GM21529 (cell line): ENCODE results near the gene RPL6.

Source experiments
- ATAC-seq: cut with Tn5 transposase; IDR thresholded peaks from one replicate; pipeline ENCODE4 v1.9.1; 2021; ENCODE audit not compliant: unreplicated experiment

The RPL6 gene

DNA sequence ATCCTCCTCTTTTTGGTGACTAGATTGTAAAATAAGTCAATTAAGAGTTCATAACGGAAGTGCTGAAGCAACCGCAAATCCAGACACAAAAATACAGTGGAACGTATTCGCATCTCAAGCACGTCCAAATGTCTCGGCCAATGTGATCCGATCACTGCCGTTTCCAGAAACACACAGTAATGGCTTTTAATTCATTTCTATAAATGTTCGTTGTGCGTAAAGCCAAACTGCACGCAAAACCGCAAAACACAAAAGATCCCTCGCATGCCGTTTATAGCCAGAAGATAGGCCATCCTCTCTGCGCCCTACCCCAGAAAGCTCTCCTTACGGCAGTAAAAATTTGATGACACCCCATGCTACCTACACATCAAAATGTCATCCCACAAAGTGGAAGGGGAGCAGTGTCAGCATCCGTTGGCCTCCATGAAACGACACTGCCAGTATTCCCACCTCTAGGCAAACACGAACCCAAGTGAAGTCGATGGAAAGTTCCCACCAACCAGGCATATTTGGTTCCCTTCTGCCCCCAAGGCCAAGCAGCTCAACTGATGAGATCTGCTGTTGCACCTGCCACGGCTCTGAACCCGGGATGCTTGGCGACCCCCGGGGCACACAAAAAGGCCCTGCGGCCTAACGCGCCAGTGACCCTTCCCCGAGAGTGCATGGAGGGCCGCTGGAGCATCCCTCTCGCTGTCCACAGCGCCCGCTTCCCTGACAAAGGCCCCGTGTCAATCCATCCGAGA, 28.6 kb downstream of the RPL6 start:
- ATAC-seq: no peak

DNA sequence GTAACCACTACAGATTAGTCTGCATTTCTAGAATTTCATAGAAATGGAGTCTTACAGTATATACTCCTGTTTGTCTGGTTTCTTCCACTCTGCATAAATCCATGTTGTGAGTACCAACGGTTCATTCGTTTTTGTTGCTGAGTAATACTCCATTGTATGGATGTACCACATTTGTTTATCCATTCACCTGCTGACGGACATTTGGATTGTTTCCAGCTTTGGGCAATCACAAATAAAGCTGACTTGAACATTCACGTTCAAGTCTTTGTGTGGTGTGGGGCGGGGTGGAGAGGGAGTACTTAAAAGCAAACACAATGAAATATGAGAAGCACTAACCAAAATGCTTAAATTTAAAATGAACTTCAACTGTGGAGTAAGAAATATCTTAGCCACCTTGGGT, 34.3 kb downstream of the RPL6 start:
- ATAC-seq: no peak

DNA sequence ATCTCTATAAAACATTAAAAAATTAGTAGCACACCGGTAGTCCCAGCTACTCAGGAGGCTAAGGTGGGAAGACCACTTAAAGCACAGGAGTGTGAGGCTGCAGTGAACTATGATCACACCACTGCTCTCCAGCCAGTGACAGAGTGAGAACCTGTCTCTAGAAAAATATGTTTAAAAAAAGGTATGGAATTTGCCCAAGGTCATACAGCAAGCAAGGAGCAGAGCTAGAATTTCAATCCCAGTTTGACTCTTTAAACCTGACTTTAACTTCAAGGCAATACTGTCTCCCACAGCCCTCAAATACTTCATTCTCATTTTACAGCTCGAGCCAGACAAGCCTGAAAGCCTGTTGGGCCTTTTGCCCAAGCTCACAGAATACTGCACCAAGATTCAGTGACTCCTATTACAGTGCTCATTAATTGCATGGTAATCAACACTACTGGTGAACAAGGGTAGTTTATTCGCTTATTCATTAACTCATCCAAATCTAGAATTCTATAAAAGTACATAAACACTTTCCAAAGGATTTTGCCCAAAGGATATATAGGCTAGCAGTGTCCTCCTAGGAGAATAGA, 35.2 kb downstream of the RPL6 start:
- ATAC-seq: no peak

DNA sequence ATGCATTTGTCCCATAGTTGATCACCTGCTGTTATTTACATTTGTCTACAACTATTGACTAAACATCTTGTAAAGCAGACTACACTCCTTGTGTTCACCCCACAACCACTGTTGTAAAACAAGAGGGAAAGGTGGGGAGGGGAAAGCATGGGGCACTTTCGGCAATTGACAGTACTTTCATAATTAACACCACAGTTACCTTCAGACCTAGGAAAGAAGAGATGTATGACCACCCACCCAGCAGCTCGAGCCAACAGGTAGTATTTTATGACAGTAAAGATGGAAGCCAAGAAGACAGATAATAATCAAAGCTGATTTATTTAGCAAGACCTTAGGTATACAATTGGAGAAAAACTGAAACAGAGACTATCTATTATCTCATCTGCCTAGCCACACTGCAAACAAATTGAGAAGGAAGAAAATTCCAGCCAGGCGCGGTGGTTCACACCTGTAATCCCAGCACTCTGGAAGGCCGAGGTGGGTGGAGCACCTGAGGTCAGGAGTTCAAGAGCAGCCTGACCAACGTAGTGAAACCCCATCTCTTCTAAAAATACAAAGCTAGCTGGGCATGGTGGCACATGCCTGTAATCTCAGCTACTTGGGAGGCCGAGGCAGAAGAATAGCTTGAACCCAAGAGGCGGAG, 38.4 kb downstream of the RPL6 start:
- ATAC-seq: no peak

DNA sequence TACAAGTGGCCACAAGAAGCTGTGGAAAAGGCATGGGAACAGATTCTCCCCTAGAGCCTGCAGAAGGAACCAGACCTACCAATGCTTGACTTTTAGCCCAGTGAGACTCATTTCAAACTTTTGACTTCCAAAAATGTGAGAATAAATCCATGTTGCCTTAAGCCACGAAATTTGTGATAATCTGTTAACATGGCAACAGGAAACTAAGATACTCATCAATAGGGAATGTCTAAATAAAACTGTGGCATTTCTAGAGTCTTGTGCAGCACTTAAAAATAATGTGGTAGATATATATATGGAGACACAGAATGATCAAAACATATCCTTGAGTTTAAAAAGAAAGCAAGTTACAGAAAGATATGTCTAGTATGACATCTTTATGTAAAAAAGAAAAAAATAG, 39.2 kb downstream of the RPL6 start:
- no peak for ATAC-seq

DNA sequence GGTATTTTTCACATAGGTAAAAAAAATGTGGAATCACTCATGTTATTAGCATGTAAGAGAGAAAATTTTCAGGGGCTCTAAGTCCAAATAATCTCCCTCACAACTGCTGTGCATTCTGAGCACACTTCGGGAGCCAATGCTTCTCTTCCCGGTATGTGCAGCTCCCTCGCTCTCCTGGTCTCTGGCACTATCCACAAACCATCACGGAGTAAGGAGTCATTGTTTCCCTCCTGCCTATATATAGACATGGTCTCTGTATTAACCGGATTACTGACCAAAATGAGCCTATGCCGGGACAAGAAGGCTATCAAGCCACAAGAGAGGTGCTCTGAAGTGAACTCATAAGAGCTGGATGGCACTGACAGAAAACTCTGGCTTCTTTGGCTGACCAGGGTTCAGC, 40.5 kb downstream of the RPL6 start:
- ATAC-seq: no peak

DNA sequence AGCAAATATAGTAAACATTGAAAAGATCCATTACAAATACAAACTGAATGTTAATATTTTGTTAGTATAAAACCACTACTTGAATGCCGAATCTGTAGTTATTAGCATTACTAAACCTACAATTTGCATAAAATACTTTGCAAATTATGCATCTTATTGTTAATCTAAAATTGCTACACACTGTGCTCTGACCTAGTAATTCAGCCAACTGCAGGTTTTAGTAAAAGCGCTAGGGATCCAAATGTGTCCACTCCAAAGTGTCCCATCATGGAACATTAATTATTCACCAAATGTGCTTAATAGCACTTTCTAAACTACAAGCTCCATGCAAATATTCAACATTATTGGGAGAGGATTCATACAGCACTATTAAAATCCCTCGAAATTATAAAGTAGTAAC, 41.4 kb downstream of the RPL6 start:
- ATAC-seq: no peak

DNA sequence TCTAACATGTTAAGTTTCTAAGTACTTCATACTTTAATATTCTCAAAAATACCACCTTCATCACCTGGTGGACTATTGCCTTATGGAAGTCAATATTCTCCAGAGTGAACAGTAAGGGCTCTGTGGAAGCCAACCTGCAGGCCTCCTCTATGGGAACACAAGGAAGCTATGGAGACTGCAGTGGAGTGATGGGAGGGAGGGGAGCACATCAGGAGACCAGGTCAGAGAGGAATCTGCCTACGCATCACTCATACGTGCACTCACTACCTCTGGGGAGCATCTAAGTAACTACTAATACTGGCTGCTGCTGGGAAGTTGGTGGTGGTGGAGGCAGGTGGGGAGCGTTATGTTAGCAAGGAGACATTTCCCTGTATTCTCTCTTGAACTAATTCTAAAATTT, 47.1 kb downstream of the RPL6 start:
- ATAC-seq: no peak

DNA sequence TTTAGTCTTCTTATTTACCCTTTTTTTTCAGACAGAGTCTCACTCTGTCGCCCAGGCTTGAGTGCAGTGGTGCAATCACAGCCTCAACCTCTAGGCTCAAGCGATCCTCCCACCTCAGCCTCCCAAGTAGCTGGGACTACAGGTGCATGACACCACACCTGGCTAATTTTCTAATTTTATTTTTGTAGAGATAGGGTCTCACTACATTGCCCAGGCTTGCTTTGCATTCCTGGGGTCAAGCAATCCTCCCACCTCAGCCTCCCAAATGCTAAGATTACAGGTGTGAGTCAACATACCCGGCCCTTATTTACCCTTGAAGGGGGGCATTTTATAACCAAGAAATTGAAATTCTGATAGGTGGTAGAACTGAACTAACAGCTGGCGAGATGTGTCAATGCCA, 48.1 kb downstream of the RPL6 start:
- ATAC-seq: no peak

DNA sequence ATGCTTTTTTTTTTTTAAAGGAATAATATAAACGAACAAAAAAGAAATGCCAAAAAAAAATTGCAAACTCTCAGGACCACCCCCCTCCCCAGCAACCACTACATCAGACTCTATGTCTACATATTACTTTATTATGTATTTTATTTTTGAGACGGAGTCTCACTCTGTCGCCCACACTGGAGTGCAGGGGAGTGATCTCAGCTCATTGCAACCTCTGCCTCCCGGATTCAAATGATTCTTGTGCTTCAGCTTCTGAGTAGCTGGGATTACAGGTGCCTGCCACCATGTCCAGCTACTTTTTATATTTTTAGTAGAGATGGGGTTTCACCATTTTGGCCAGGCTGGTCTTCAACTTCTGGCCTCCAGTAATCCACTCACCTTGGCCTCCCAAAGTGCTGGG, 50.1 kb downstream of the RPL6 start:
- ATAC-seq: no peak

DNA sequence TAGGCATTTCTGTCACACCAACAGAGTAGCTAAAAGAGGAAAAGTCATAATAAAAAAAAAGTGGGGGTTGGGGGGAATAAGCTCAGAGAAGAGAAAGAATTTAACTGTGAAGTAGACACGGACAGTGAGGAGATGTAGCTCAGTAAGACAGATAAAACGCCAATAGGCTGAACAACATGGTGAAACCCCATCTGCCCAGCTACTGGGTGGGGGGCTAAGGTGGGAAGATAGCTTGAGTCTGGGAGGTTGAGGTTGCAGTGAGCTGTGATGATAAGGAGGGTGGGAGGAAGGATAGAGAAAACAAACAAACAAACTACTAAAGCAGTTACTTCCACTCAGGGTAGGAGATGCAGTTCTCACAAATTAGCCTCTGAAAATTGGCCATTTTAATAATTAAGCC, 52.2 kb downstream of the RPL6 start:
- no peak for ATAC-seq
